HG03342 (cell line): Measurements from ENCODE around the gene SMIM30.

Source experiments
- ATAC-seq: cut with Tn5 transposase; IDR thresholded peaks from one replicate; pipeline ENCODE4 v1.9.1; 2021; ENCODE audit warnings: mild to moderate bottlenecking, moderate library complexity; ENCODE audit not compliant: unreplicated experiment

The SMIM30 gene

DNA sequence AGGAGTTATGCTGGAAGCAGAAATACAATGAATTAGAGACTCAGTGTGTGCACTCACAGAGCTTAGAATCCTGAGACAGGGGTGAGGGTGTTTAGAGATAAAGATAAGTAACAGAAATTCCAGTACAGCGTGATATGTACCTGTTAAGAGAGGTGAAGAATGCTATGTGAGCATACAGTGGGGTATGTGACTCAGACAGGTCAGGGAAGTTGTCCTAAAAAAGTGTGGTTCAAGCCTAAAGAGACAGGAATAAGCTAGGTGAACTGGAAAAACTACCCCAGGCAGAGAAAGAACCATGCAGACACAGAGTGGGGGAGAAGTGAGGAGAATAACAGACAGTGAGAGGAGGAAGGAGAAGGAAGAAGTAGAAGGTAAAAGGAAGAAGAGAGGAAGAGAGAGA is 8.6 kb downstream of the SMIM30 start:
- no peak for ATAC-seq

DNA sequence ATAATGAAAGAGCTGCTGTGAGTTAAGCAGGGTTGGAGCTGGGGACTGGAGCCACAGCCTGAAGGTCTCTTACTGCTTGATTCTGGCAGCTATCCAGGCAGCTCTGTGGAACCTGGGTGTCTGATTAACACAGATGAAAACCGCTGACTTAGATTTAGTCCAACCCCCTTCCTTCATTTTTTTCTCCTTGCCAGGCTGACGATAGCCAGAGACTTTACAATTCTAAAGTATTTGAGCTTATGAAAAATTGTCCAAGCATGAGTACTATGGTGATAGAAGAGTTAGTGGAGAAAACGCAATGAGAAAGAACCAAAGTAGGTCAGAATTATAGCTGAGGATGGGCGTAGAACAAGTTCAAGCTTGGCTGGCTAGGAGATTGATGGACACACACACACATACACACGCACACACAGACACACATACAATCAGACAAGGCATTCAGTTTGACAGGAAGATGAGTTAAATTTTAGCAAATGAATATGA is 18.2 kb downstream of the SMIM30 start:
- ATAC-seq = no peak

DNA sequence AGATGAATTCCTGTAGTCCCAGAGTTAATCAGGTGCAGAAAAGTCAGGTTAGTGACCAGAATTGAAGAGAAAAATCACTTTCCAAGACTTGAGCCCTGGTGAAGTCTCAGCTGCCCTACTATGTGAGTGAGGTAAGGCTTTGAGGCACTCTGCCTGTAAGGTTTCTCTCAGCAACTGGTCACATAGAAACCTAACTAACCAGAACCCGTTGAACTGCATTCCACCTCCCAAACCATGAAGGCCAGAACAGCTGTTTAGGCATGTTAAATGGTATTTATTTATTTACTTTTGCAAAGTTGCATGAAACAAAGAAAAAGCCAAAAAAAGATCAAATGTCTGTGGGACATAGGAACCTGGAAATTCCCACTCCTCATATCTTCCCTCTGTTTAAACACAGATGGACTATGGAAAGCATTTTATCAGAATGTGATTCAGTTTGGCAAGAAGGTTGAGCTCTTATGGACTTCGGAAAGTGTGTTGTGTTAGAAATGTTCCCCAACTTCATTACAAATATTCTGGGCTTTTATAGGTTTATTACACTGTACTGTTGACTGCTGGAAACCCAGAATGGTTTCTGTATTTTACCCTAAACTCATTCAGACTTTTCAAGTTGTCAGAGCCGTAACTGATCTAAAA is 19.0 kb downstream of the SMIM30 start:
- ATAC-seq = no peak

DNA sequence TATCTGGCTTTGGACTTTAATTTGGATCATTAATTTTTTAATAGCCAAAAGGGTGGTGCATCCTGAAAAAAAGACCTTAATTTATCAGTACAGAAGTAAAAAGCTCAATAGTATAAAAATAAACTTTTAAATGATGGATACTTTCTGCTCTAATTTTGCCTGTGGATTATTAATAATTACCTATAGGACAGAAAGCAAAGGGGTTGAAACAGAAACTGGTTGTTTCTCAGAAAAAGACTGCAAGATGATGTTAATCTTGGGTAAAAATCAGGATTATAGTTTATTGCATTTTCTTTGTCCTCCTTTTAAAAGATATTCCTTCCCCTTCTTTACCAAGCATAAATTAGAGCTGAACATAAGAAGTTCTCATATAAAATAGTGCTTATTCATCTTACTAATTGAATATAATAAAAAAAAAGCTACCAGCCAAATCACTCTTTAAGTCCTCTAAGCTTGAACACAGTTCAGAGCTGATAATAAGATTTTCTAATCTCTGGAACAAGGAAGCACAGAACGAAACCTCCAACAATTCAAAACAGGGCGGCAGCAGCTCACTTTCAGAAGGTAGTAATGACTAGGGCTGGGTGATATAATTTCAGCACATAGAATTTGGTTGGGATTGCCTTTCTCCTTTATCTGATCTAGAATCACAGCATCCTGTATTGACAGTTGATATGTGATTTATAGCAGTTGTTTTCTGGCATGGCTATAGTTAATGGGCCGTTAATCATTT is 23.7 kb downstream of the SMIM30 start:
- ATAC-seq = no peak

DNA sequence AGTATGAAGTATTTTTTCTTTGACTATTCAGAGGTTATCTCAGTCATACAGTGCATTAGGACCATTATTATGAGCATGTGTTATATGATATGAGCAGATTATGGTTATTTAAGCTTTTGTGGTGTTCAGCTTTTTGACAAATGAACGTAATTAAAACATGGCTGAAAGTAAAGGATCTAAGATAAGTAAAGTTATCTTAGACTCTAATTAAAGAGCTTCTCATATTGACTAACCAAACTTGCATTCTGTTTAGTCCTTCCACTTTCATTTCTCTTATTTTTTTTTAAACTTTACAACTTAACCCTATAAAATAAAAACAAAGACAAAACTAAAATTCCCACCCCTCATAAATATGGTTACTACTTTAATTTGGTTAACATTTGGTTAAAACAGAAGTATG is 24.8 kb downstream of the SMIM30 start:
- ATAC-seq = no peak

DNA sequence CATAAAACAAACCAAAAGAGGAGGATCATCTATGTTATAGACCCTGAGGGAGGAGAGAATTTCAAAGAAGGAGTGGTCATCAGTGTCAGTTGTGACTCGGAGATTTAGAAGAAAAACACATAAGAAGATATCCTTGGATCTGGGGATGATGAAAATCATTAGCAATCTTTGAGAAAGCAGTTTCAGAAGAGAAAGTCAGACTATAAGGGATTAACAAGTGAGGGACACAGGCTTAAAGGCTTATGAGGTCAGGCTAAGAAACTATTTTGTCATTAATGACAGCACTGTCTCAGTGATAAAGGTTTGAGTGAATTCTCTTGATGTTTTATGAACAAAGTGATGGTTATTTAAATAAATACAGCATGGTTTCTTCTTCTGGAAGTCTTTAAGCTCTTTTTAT is 25.6 kb downstream of the SMIM30 start:
- no peak for ATAC-seq

DNA sequence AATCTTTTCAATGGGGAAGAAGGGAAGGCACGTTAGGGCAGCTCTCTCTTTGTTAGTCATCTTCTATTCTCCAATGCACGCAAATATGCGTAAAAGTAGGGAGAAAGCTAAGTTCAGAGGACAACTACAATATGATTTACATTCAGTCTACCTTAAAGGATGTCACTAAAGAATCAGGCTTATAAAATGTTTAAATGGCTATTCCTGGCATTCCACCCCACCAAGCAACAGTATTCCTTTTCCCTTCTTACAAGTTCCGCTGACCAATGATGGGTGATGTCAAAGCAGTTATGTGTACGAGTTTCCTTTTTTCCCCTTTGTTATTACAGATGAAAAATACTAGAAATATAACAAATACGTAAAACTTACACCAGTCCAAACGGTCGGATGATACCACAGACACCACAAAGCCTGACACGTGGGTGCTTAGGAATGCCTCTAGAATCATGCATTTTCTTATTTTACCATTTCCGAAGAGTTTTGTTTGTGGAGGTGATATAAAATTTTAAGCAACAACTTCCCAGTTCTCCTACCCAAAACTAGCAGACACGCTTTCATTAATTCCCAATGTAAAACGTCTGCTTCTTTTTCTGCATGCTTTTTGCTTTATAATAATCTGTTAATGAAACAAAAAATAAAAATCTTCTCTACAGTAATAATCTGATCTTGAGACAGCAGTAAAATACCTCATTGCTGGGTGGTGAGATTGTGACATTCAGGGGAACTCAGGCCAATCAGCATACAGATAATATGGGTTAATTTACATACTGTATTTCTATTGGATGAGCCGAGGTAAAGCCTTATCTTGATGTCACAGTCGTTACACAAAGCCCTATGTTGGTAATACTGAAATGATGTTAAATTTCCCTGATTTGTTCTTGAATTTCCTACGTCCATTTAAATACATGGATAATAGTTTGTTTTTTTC is 31.0 kb downstream of the SMIM30 start:
- no peak for ATAC-seq

DNA sequence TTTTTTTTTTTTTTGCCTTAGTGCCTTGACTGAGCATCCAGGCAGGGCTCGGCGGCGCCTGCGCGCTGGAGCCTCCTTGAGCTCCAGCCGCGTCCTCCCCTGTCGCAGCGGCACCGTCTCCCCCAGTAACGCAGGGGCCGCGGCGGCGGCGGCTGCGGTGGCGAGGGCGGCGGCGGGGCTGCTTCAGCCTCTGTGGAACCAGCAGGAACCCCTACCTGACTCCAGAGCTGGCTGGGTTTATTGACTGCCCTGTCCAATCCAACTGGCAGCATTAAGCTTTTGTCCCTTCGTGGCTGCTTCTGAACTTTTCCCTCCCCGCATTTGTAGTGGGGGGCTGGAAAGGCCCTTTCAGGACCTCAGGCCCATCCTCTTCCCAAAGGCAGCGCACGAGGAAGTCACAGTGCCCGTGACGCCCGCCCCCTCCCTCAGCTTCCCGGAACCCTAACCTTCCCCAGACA is 31.9 kb downstream of the SMIM30 start, which contains the start of gene GPR85:
Gene GPR85, minus strand, starts transcription at position 397 of the 458 bp plus-strand sequence. CDS start 2,106 bp downstream, outside the sequence.
- ATAC-seq = peak; percentile 80

DNA sequence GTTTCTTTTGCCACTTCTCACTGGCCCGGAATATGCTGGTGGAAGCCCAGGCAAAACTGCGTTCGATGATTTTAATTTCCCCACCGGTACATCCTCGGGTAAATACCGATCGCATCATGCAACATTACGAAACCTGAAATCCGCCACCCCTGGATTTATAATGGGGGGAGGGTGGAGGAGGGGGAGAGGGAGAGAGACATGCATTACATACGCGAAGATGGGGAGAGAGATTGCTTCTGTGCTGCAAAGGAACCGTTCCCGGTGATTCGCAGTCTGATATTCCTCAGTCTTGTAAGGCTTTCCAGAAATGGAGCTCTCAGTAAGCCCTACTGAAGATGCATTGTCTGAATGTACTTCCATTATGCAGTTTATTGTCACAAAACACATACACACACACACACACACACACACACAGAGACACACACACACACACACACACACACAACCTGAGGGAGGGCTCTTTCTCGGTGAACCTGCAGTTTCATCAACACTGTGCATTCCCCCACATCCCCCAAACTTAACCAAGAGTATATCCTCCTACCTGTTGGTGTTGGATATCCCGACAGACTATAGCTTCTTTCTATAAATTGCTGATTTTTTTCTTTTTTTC is 32.5 kb downstream of the SMIM30 start:
- ATAC-seq = peak; percentile 21

DNA sequence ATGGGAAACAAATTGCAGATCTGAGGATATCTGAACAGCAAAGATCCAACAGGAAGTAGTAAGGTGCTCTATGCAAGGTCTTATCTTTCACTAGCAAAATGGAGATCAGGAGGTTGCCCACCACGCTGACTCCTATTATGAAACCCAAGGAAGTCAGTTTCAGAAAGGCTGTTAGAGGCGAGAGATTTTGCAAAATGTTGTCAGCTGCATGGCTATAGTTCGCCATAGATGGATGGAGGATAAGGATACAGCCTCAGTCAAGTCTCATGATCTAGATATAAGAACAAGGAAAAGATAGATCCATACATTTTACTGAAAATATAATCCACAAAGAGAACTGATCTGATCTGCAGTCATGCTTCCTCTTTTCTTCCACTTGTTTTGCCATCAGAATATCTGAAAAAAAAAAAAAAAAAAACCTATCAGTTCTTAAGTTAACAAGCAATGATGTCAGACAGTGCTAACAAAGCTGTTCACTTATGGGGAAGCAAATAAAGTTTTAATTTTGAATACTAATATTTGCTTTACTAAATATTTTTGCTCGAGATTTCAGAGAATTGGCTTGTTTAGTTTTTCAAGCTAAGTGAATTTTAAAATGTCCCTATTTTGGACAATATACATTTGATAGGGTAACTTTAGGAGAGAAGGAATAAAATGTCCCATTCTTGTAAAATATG is 33.7 kb downstream of the SMIM30 start:
- no peak for ATAC-seq

DNA sequence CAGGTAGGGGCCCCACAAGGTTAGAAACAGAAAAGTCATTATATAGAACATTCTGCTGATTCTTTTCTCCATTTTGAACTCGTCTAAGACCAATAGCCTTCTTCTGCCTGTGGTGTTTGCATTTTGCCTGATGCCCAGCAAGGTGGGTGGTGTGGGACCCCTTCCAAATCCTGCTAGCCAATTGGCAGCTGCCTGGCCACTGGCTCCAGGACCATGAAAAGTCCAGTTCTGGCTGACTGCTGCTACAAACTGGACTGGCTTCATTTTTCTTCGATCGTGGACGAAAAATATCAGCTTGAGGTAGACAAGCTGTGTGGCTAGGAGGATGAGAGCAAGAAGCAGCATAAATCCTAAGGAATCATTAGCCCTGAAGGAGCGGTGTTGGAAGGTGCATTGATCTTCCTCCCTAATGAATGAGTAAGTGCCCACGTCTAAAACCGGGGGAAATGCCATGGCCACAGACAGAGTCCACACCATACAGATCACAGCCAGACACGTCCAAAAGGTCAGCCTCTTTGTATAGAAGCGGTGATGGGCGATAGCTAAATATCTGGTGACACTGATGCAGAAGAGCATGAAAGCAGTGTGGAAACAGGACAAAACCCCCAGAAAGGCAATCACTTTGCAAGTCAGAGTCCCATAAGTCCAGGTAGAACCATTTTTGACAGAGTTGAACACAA is 34.4 kb downstream of the SMIM30 start:
- ATAC-seq = no peak

DNA sequence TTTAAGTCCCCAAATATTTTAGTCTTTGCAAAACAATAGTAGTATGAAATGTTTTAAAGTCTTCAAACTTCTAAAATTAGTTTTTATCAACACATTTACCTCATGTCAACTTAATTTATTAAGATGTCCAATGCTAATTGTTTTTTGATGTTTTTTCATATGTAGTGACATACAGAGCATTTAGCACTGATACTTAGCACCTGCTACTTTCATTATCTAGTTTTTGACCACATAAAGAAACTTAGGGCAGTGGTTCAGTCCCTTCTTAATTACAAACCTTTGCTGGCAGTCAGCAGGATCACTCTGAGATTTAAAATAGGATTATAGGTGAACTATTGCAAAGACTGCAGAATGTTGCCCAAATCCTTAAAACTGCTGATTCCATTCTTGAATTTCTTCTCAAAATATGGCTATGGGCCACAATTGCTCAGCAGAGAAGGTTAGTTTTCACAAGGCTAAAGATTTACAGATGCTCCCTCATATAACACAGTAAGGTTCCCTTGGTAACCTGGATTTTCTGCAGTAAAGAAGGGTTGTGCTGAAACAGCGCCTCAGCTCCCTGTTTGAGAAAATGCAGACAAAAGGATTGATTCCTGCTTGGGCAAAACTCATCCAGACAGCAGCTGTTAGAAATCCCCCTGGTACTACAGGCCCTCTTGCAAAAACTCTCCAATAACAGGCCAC is 35.1 kb downstream of the SMIM30 start:
- peak; percentile 44 for ATAC-seq

DNA sequence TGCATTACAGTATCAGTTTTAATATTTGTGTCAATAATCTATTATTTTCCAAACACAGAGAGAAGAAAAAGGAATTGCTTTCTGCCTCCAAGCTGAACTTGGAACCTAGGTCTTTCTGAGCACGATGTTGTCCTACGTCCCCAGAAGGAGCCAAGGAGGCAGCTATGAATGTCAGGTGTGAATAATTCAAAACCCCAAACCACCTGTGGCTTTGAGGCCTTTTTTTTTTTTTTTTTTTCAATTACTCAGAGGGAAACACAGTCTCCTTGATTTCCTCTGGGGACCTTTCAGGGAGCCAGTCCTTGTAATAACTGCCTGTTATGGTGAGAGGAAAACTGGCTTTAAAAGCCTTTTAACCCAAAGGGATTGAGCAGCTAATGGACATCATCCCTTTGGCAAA is 40.0 kb downstream of the SMIM30 start:
- ATAC-seq = no peak

DNA sequence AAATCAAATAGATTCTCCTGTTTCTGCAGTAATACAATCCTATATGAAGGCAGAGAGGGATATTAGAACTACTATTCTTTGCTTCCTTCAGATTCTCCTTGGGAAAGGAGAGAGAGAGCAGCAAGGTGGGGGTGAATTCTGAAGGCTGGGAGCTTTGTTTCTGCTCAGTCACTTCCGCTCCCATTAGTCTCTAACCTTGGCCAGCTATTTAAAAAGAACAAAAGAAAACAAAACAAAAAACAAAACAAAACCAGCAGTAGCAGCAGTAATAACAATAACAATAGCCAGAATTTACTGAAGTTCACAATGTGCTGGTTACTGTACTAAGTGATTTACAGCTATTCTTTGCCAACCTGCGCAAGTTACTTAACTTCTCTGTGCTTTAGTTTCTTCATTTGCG is 41.7 kb downstream of the SMIM30 start:
- ATAC-seq = no peak

DNA sequence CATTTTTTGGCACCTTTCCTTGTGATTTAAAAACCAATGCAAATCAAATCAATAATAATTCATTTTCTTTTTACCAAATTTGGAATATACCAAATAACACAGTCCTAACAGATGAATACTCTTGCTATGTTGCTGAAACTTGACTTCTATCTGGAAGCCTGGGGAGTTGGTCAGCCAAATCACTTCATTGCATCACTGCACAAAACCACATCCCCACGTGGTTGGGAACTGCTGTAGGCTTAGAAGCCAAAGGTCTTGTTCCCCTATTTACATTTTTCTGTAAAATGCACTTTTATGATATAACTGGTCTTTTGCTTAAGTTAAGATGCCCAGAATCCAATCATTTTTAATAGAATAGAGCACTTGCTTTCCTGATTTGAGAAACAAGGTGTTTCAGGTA is 46.9 kb downstream of the SMIM30 start:
- peak; percentile 63 for ATAC-seq
